ENCODE results near the gene RBPJ.
"Not testable (repeated sequence)": the region's sequence is repeated elsewhere in the genome, so short reads cannot be mapped to it uniquely, and the experiment has no call there.

Gene RBPJ

DNA sequence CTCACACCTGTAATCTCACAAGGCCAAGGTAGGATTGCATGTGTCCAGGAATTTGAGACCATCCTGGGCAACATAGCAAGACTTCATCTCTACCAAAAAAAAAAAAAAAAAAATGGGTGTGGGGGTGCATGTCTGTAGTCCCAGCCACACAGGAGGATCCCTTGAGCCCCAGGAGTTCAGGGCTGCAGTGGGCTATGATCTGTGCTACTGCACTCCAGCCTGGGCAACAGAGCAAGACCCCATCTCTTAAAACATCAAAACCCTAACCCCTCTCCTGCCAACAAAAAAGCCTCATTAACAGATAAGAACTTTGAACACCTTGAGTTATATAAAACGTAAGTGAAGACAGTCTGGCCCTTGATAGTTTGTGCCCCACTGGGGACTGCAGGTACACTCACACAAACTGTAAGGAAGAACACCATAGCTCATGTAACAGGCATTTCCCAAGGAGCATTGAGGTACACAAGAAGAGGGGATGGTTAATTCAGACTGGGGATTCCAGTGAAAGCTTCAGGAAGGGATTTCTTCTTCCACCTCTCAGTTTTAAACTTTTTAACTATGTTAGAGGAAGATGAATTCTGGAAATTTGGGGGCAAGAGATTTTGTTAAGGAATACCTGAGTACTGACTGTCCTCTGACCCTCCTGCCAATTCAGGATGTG lies 34.7 kb downstream of the RBPJ start:
- no peak for DNase-seq (ENCODE audit: extremely low read depth, low read depth)
- TF ChIP-seq, protein P1, sequence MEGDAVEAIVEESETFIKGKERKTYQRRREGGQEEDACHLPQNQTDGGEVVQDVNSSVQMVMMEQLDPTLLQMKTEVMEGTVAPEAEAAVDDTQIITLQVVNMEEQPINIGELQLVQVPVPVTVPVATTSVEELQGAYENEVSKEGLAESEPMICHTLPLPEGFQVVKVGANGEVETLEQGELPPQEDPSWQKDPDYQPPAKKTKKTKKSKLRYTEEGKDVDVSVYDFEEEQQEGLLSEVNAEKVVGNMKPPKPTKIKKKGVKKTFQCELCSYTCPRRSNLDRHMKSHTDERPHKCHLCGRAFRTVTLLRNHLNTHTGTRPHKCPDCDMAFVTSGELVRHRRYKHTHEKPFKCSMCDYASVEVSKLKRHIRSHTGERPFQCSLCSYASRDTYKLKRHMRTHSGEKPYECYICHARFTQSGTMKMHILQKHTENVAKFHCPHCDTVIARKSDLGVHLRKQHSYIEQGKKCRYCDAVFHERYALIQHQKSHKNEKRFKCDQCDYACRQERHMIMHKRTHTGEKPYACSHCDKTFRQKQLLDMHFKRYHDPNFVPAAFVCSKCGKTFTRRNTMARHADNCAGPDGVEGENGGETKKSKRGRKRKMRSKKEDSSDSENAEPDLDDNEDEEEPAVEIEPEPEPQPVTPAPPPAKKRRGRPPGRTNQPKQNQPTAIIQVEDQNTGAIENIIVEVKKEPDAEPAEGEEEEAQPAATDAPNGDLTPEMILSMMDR (IDR thresholded peaks at IDR 0.05; ENCODE audit: low read depth, low read length), result no peak

- TF ChIP-seq, protein P1 (IDR thresholded peaks at IDR 0.05; ENCODE audit: low read depth, low read length), result no peak
- no peak for DNase-seq (ENCODE audit: extremely low read depth, low read depth)
Observed at GRCh38 chr4:26356081-26356501, 35.3 kb downstream of the RBPJ start.

DNA sequence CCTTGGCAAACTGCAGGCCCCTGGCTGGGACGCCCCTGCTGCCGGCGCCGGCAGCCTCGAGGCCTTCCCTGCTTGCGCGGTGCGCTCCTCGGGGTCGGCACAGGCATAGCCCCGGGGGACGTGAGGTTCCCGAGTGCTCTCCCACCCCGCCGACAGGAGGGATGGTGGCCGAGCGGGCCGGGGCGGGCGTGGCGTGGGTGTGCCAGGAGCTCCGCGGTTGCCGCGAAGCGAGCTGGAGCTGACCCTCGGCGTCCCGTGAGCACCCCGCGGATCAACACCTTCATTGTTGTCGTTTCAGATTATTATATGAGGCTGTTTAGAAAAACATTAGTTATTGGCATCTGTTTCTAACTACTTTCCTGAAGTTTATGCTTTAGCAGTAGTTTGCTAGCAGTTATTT lies 38.7 kb downstream of the RBPJ start:
- DNase-seq (ENCODE audit: extremely low read depth, low read depth), result not testable (repeated sequence)

DNA sequence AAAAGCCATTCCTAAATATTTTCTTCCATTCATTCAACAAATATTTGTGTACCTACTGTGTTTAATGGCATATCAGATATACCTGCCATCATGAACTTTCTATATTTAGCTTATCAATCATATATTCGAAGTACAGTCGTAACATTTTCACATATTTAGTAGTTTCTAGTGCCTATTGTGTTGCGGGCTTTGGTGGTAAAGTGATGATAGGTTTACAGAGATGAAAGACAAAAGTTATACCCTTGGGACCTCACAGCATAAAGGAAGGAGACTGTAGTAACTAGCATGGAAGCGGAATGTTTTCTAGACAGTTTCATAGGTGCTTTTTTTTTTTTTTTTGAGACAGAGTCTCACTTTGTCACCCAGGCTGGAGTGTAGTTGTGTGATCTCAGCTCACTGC lies 39.5 kb downstream of the RBPJ start:
- TF ChIP-seq, protein P1 (IDR thresholded peaks at IDR 0.05; ENCODE audit: low read depth, low read length), result no peak

DNA sequence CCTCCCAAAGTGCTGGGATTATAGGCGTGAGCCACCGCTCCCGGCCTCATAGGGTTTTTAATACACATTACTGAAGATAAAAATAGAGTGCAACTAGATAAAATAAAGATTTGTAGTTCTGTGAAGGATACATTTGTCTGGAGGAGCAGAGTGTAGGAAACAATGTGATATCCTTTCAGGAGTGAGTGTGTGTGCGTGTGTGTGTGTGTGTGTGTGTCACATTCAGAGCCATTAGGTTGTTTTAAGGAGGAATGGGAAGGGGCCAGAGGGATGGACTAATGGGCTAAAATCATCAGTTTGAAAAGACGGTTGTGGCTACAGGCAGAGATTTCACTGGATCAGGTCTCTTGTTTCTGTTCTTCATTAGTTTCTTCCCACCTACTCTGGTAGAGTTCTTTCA lies 40.0 kb downstream of the RBPJ start:
- TF ChIP-seq, protein P1 (IDR thresholded peaks at IDR 0.05; ENCODE audit: low read depth, low read length), result no peak
- DNase-seq (ENCODE audit: extremely low read depth, low read depth), result no peak

More for the DNA sequence above, 39.5 kb downstream of the RBPJ start:
- DNase-seq (ENCODE audit: extremely low read depth, low read depth), result no peak

- TF ChIP-seq, protein P1 (IDR thresholded peaks at IDR 0.05; ENCODE audit: low read depth, low read length), result no peak
- DNase-seq (ENCODE audit: extremely low read depth, low read depth), result no peak
Observed at GRCh38 chr4:26361297-26361696, 40.5 kb downstream of the RBPJ start.

GRCh38 chr4:26362745-26363439 lies 42.1 kb downstream of the RBPJ start:
- DNase-seq (ENCODE audit: extremely low read depth, low read depth), result no peak
- TF ChIP-seq, protein P1 (IDR thresholded peaks at IDR 0.05; ENCODE audit: low read depth, low read length), result no peak

Data from AG09319 (cell line).